CD4-positive, alpha-beta T cell treated with Interleukin-4 for 1 hour (primary cell): ENCODE measurements around the gene FHOD3.

ENCODE experiments used
- DNase-seq, 2 donors: peaks; one replicate each; pipeline ENCODE4 v3.0.0-alpha.2; 2020 to 2022

Gene FHOD3

GRCh38 chr18:36567800-36568199 is 270.3 kb downstream of the FHOD3 start:
- DNase-seq = no peak

GRCh38 chr18:36568487-36568886 is 271.0 kb downstream of the FHOD3 start:
- DNase-seq = no peak

GRCh38 chr18:36572135-36572856 is 274.8 kb downstream of the FHOD3 start:
- peak in 1 of 2 donors; percentile 19 for DNase-seq

- no peak for DNase-seq
Observed at GRCh38 chr18:36576339-36576738, 278.8 kb downstream of the FHOD3 start.

DNA sequence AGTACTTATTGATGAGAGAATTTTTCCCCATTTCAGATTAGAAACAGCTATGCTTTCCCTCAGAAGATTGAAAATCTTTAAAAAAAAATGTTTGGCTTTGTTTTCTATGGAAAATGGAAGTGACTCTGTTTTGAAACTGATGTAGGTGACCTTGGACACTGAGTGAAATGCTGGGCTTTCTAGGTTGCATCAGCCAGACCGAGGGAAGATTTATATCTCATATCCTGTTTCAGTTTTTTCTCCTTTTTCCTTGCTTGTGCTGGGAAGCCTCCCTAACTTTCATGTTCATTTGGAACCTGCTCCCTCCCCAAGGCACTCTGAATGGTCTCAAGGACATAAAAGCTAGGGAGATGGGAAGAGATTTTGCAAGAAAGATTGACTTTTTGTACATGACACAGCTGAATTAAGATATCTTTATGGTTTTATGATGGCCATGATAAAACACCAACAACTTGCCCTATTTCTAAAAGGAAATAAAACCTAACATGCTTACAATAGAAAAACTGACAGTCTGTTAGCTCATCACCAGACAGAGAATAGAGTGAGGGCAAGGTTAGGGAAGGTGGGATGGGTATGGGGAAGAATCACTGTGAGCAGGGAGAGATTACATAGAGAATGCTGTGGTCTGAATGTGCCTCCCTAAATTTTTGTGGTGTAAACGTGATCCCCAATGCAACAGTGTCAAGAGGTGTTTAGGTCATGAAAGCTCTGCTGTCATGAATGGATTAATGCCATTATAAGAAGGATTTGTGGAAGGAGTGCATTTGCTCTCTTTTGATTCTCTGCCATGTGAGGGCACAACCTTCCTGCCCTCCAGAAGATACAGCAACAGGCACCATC is 281.6 kb downstream of the FHOD3 start:
- DNase-seq = no peak

DNA sequence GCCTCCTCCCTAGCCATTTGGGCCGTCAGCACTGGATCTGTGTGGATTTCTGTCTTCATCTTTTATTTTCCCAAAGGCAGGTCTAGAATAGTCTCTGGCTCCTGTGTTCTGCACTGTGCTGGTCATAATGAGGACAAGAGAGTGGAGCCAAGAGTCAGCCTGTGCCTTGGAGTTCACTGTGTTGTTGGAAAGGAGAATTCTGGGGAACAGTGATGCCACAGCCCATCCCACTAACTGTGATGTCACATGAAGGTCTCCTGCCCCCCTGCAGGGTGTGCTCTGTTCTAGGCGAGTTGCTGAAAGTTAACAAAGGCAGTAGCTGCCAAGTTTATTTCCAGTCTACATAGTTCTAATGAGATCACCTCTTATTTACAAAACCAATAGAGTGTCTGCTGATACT is 282.8 kb downstream of the FHOD3 start:
- DNase-seq = no peak

GRCh38 chr18:36580874-36581750 is 283.6 kb downstream of the FHOD3 start:
- DNase-seq = no peak

- DNase-seq = no peak
Observed at GRCh38 chr18:36582988-36583745, 285.7 kb downstream of the FHOD3 start.

- DNase-seq = no peak
Observed at GRCh38 chr18:36589857-36590543, 292.5 kb downstream of the FHOD3 start.

GRCh38 chr18:36590621-36591580 is 293.4 kb downstream of the FHOD3 start:
- no peak for DNase-seq

DNA sequence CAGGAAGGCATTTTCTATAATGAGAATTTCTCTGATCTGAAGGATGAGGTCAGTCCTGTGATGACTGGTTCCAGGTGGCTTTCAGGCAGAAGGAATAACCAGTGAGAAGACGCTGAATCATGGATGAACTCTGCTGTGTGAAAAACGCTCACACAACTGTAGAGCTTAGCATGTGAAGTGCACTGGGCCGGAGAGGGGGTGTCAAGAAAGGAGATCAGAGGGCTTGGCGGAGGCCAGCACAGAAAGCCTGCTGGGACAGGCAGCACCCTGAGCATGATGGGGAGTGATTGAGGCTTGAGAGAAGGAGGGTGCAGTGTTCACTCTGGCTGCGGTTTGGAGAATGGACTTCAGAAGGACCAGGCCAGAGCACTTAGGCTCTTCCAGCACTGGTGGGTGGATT is 294.8 kb downstream of the FHOD3 start:
- DNase-seq = no peak

GRCh38 chr18:36593001-36593400 is 295.5 kb downstream of the FHOD3 start:
- no peak for DNase-seq

- no peak for DNase-seq
Observed at GRCh38 chr18:36593641-36594040, 296.1 kb downstream of the FHOD3 start.

DNA sequence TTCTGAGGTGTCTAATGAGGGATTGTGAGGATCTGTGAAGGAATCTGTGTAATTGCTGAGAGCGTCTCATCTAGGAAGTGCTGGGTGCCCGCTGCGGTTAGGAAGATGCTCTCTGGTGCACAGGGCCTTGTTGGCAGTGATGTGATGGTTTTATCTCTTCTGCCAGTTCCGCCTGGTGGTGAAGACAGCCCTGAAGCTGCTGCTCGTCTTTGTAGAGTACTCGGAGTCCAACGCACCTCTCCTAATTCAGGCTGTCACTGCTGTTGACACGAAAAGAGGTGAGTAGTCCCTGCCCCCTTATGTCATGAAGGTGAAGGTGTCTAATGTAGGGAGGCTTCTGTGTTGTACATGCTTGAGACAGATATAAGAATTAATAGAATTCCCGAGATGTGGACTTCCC is 297.1 kb downstream of the FHOD3 start:
- no peak for DNase-seq

GRCh38 chr18:36595046-36595817 is 297.7 kb downstream of the FHOD3 start:
- no peak for DNase-seq

DNA sequence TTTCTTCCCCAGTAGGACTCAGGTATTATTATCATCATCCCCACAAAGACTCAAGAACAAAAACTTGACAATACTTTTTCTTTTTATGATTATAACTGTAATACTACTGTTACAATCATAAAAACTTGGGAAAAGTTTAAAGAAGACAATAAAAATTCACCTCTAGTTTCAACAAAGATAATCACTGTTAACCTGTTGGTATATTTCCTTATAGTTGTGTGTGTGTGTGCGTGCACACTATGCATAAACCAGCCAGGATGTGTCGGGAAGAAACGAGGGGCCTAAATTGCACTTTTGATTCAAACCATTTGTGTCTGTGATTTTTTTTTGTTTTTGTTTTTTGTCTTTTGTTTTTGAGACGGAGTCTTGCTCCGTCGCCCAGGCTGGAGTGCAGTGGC is 298.3 kb downstream of the FHOD3 start:
- DNase-seq = no peak

- no peak for DNase-seq
Observed at GRCh38 chr18:36597636-36598035, 300.1 kb downstream of the FHOD3 start.

DNA sequence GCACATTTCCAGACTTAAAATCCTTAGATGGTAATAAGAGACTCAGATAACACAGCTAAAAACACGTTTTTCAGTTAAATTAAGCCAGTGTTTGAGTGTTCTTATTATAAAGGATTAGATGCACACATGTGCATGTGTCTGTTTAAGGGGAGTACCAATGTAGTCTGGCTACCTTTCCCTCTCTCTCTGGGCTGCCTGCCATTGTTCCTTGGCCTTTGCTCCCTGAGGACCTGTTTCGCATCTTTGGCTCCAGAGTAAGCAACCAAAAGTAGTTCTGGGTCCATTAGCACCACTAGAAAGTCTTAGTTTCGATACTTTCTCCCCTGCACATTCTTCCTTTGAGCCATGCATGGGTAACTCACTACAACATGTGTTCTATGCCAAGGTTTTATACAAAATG is 303.0 kb downstream of the FHOD3 start:
- no peak for DNase-seq

- no peak for DNase-seq
Observed at GRCh38 chr18:36601316-36601715, 303.8 kb downstream of the FHOD3 start.

GRCh38 chr18:36602071-36602470 is 304.6 kb downstream of the FHOD3 start:
- no peak for DNase-seq
